ENCODE results near the gene FGF14. TPM values are rescaled to one million over a fixed set of nuclear protein-coding genes. Genes with fewer than 3 reads are reported as not detected.

Gene FGF14
- total RNA-seq, 1 donor from 2014 or later = 0.06 TPM

- DNase-seq (ENCODE audit: low read depth) = no peak
- no peak for TF ChIP-seq CTCF (conservative IDR thresholded peaks at IDR 0.05; ENCODE audit: low read depth, low read length)
- H3K4me3 ChIP-seq (ENCODE audit: low read depth, low read length) = no peak overlapping the region
Observed at GRCh38 chr13:102354011-102354410, 47.8 kb downstream of the FGF14 start.

GRCh38 chr13:102351521-102351920 is 50.3 kb downstream of the FGF14 start:
- no peak for TF ChIP-seq CTCF (conservative IDR thresholded peaks at IDR 0.05; ENCODE audit: low read depth, low read length)
- no peak for DNase-seq (ENCODE audit: low read depth)
- H3K4me3 ChIP-seq (ENCODE audit: low read depth, low read length) = no peak overlapping the region

GRCh38 chr13:102347490-102347889 is 54.4 kb downstream of the FGF14 start:
- DNase-seq (ENCODE audit: low read depth) = no peak
- no peak overlapping the region for H3K4me3 ChIP-seq (ENCODE audit: low read depth, low read length)
- TF ChIP-seq CTCF (conservative IDR thresholded peaks at IDR 0.05; ENCODE audit: low read depth, low read length) = no peak

GRCh38 chr13:102346769-102347168 is 55.1 kb downstream of the FGF14 start:
- H3K4me3 ChIP-seq (ENCODE audit: low read depth, low read length) = no peak overlapping the region
- no peak for TF ChIP-seq CTCF (conservative IDR thresholded peaks at IDR 0.05; ENCODE audit: low read depth, low read length)
- DNase-seq (ENCODE audit: low read depth) = no peak

- DNase-seq (ENCODE audit: low read depth) = no peak
Observed at GRCh38 chr13:102344410-102344809, 57.4 kb downstream of the FGF14 start.

GRCh38 chr13:102333320-102334198 is 68.3 kb downstream of the FGF14 start:
- no peak for TF ChIP-seq CTCF (conservative IDR thresholded peaks at IDR 0.05; ENCODE audit: low read depth, low read length)
- no peak overlapping the region for H3K4me3 ChIP-seq (ENCODE audit: low read depth, low read length)
- DNase-seq (ENCODE audit: low read depth) = no peak

More at GRCh38 chr13:102344410-102344809, 57.4 kb downstream of the FGF14 start:
- no peak for TF ChIP-seq CTCF (conservative IDR thresholded peaks at IDR 0.05; ENCODE audit: low read depth, low read length)
- no peak overlapping the region for H3K4me3 ChIP-seq (ENCODE audit: low read depth, low read length)

- H3K4me3 ChIP-seq (ENCODE audit: low read depth, low read length) = no peak overlapping the region
- no peak for DNase-seq (ENCODE audit: low read depth)
- TF ChIP-seq CTCF (conservative IDR thresholded peaks at IDR 0.05; ENCODE audit: low read depth, low read length) = no peak
Observed at GRCh38 chr13:102328909-102329308, 72.9 kb downstream of the FGF14 start.
